Activated B cell treated with CpG ODN at 0.5 μM for 24 hours (primary cell): ENCODE data around the gene HM13. TPM values are rescaled to one million over a fixed set of nuclear protein-coding genes. Genes with fewer than 3 reads are reported as not detected.

Experiments
- ATAC-seq: fragments of 200-7000 bp; cut with Tn5 transposase; one replicate; pipeline ENCODE4 v1.10.0; 2021; ENCODE audit warnings: low read depth, mild to moderate bottlenecking, moderate library complexity
- CTCF ChIA-PET: fragments of 350-600 bp; sonication (Branson Sonifier 250); formaldehyde crosslinking; loops from one replicate; lab custom pipeline; 2021; ENCODE audit warnings: antibody characterized with exemption; lab: Charles Lee
- POLR2A ChIA-PET: fragments of 350-600 bp; sonication (Branson Sonifier 250); formaldehyde crosslinking; loops from one replicate; lab custom pipeline; 2021; ENCODE audit warnings: antibody characterized with exemption; lab: Charles Lee
- DNase-seq: peaks from one replicate; pipeline ENCODE4 v3.0.0; 2022
- H3K27ac Mint-ChIP-seq: one replicate; pipeline ENCODE4 v1.8.0; 2020; ENCODE audit warnings: mixed read lengths
- H3K27me3 Mint-ChIP-seq: one replicate; pipeline ENCODE4 v1.8.0; 2021; ENCODE audit warnings: mixed read lengths
- H3K36me3 Mint-ChIP-seq: one replicate; pipeline ENCODE4 v1.8.0; 2021; ENCODE audit warnings: low read depth, mixed read lengths
- H3K4me1 Mint-ChIP-seq: one replicate; pipeline ENCODE4 v1.8.0; 2021; ENCODE audit warnings: mixed read lengths
- H3K4me3 Mint-ChIP-seq: one replicate; pipeline ENCODE4 v1.8.0; 2020; ENCODE audit warnings: mild to moderate bottlenecking, mixed read lengths
- H3K9me3 Mint-ChIP-seq: one replicate; pipeline ENCODE4 v1.8.0; 2020; ENCODE audit warnings: mixed read lengths
- CTCF ChIP-seq: fragments of 200-600 bp; IDR thresholded peaks from one replicate; pipeline ENCODE4 v1.8.0; 2022; ENCODE audit warnings: antibody characterized with exemption, mild to moderate bottlenecking
- intact Hi-C: fragments of 100-400 bp; cut with micrococcal nuclease; formaldehyde crosslinking; loops from one replicate; pipeline ENCODE4 v1.15.1; 2024
- total RNA-seq: library from RNA; stranded (reverse); gene quantifications from 2 replicates; pipeline ENCODE4 v1.2.3, GENCODE V29; 2022

Gene HM13
- total RNA-seq, 1 donor from 2014 or later = 90.9 TPM

GRCh38 chr20:31474758-31475427, 39.3 kb upstream of the HM13 start, which contains the start of the genes DEFB124 and REM1:
Gene DEFB124 (minus strand): TSS chr20:31475127. CDS start chr20:31473013, 2,114 bp downstream.
Gene REM1 (plus strand): TSS chr20:31475288. CDS start chr20:31476446, 1,158 bp downstream.
- ChIA-PET POLR2A (no interaction called here), CTCF (no interaction called here)
- DNase-seq (no peak), ATAC-seq (peak; percentile 14)
- intact Hi-C loops = no loop called here
- peaks cover 40% of the 10 kb centered on the region for H3K27me3 Mint-ChIP-seq
- no peak within 1 kb of the TSS for H3K27ac Mint-ChIP-seq
- H3K9me3 Mint-ChIP-seq = peaks cover 3% of the 10 kb centered on the region
- no peaks in the 10 kb centered on the region for H3K36me3 Mint-ChIP-seq
- H3K4me1 Mint-ChIP-seq = peaks cover 22% of the 10 kb centered on the region
- H3K4me3 Mint-ChIP-seq = peak within 1 kb of the TSS; percentile 55
- TF ChIP-seq CTCF = no peak

GRCh38 chr20:31475472-31476293, 38.6 kb upstream of the HM13 start:
- ChIA-PET POLR2A (no interaction called here), CTCF (no interaction called here)
- H3K27ac Mint-ChIP-seq = no peak overlapping the region
- H3K4me1 Mint-ChIP-seq = peaks cover 22% of the 10 kb centered on the region
- no peak for ATAC-seq
- intact Hi-C loops = no loop called here
- H3K9me3 Mint-ChIP-seq = peaks cover 3% of the 10 kb centered on the region
- DNase-seq = no peak
- peaks cover 40% of the 10 kb centered on the region for H3K27me3 Mint-ChIP-seq
- H3K4me3 Mint-ChIP-seq = peak overlapping the region; percentile 41
- no peaks in the 10 kb centered on the region for H3K36me3 Mint-ChIP-seq
- TF ChIP-seq CTCF = no peak

GRCh38 chr20:31476294-31476585, 38.0 kb upstream of the HM13 start:
- H3K9me3 Mint-ChIP-seq = peaks cover 3% of the 10 kb centered on the region
- no peaks in the 10 kb centered on the region for H3K36me3 Mint-ChIP-seq
- H3K27ac Mint-ChIP-seq = no peak overlapping the region
- no peak overlapping the region for H3K4me3 Mint-ChIP-seq
- H3K27me3 Mint-ChIP-seq = peaks cover 40% of the 10 kb centered on the region
- CTCF ChIA-PET = no interaction called here
- peaks cover 22% of the 10 kb centered on the region for H3K4me1 Mint-ChIP-seq
- POLR2A ChIA-PET = no interaction called here
- intact Hi-C loops = no loop called here
- no peak for TF ChIP-seq CTCF
- ATAC-seq (no peak), DNase-seq (no peak)

GRCh38 chr20:31476643-31477215, 37.5 kb upstream of the HM13 start:
- Mint-ChIP-seq H3K27ac (no peak overlapping the region), H3K4me3 (no peak overlapping the region), H3K27me3 (peaks cover 44% of the 10 kb centered on the region), H3K4me1 (peaks cover 22% of the 10 kb centered on the region), H3K36me3 (no peaks in the 10 kb centered on the region), H3K9me3 (peaks cover 3% of the 10 kb centered on the region)
- ATAC-seq = no peak
- intact Hi-C loops = no loop called here
- CTCF ChIA-PET = no interaction called here
- POLR2A ChIA-PET = no interaction called here
- TF ChIP-seq CTCF = no peak
- no peak for DNase-seq

GRCh38 chr20:31484001-31484400, 30.2 kb upstream of the HM13 start:
- ChIA-PET POLR2A (no interaction called here), CTCF (interaction anchor here (0.9 to 1.5 kb wide), 2 partner anchors 19 kb away, joined by 3 read pairs; no protein-coding TSS in a partner anchor)
- no peaks in the 10 kb centered on the region for H3K36me3 Mint-ChIP-seq
- ATAC-seq (no peak), DNase-seq (no peak)
- no peaks in the 10 kb centered on the region for H3K9me3 Mint-ChIP-seq
- no peak overlapping the region for H3K4me3 Mint-ChIP-seq
- TF ChIP-seq CTCF = no peak
- no peak overlapping the region for H3K27ac Mint-ChIP-seq
- H3K4me1 Mint-ChIP-seq = no peaks in the 10 kb centered on the region
- intact Hi-C loops = no loop called here
- H3K27me3 Mint-ChIP-seq = peaks cover 38% of the 10 kb centered on the region
